ENCODE data around the gene LMNTD1. TPM values are rescaled to one million over a fixed set of nuclear protein-coding genes. Genes with fewer than 3 reads are reported as not detected.

LMNTD1 gene
- total and polyA plus RNA-seq, 9 of the 15 experiments (the other 6 are each of a cell fraction or from before 2014, with no cell fraction given), result not detected

DNA sequence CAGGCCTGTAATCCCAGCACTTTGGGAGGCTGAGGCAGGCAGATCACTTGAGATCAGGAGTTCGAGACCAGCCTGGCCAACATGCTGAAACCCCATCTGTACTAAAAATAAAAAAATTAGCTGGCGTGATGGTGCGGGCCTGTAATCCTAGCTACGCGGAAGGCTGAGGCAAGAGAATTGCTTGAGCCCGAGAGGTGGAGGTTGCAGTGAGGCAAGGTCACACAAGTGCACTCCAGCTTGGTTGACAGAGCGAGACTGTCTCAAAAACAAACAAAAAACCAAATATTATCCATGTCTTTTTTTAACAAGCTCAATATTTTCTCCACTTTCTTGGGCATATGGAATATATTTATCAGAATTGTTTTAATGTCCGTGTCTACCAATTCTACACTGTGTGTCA is 89.6 kb downstream of the LMNTD1 start:
- ChIA-PET POLR2A (no interaction called here), CTCF (ENCODE audit: low intra/inter-chr PET ratio) (no interaction called here)
- H3K9ac ChIP-seq (ENCODE audit: insufficient read depth in 1 of 2, low read depth in 2 of 2, low read length in 2 of 2), result no peak overlapping the region
- H3K9me1 ChIP-seq (ENCODE audit: control insufficient read depth, insufficient read depth, low read length), result no peaks in the 10 kb centered on the region
- H3K27ac ChIP-seq (ENCODE audit: extremely low read depth, low read depth, low read length), result no peak overlapping the region
- H4K20me1 ChIP-seq (replicated peaks; ENCODE audit: control insufficient read depth, insufficient read depth, low read length), result no peaks in the 10 kb centered on the region
- H3K4me1 ChIP-seq (replicated peaks in 1 of 2; ENCODE audit: control insufficient read depth in 2 of 2, insufficient read depth in 2 of 2, low read length in 2 of 2), result no peaks in the 10 kb centered on the region; a peak in 1 of 5 replicates
- H3K4me3 ChIP-seq, result no peak overlapping the region
- 0% methylated on average over 8 of the region's 8 CpGs for WGBS (ENCODE audit: insufficient coverage, low coverage, missing lambda C conversion rate)
- no TSS peak for BruUV-seq (replicated peaks)
- no peak for ATAC-seq
- no peaks in the 10 kb centered on the region for H3K79me2 ChIP-seq (ENCODE audit: control insufficient read depth, insufficient read depth, low read length)
- no peaks in the 10 kb centered on the region for H3K36me3 ChIP-seq (ENCODE audit: control insufficient read depth, insufficient read depth, low read length)
- no peaks in the 10 kb centered on the region for H3K9me3 ChIP-seq (replicated peaks; ENCODE audit: control insufficient read depth, insufficient read depth, low read depth, low read length)
- no peak for FAIRE-seq
- H2AFZ ChIP-seq (ENCODE audit: low read depth, low read length), result no peak overlapping the region
- in situ Hi-C loops (cut with MboI), result no loop called here
- TF ChIP-seq KHSRP (IDR thresholded peaks at IDR 0.05) (no peak), SMARCA5 (IDR thresholded peaks at IDR 0.05) (no peak), ZNF253 (CRISPR knock-in tag; conservative IDR thresholded peaks at IDR 0.05) (no peak), ZNF282 (CRISPR knock-in tag; IDR thresholded peaks at IDR 0.05) (no peak)
- TF ChIP-seq, protein P1, sequence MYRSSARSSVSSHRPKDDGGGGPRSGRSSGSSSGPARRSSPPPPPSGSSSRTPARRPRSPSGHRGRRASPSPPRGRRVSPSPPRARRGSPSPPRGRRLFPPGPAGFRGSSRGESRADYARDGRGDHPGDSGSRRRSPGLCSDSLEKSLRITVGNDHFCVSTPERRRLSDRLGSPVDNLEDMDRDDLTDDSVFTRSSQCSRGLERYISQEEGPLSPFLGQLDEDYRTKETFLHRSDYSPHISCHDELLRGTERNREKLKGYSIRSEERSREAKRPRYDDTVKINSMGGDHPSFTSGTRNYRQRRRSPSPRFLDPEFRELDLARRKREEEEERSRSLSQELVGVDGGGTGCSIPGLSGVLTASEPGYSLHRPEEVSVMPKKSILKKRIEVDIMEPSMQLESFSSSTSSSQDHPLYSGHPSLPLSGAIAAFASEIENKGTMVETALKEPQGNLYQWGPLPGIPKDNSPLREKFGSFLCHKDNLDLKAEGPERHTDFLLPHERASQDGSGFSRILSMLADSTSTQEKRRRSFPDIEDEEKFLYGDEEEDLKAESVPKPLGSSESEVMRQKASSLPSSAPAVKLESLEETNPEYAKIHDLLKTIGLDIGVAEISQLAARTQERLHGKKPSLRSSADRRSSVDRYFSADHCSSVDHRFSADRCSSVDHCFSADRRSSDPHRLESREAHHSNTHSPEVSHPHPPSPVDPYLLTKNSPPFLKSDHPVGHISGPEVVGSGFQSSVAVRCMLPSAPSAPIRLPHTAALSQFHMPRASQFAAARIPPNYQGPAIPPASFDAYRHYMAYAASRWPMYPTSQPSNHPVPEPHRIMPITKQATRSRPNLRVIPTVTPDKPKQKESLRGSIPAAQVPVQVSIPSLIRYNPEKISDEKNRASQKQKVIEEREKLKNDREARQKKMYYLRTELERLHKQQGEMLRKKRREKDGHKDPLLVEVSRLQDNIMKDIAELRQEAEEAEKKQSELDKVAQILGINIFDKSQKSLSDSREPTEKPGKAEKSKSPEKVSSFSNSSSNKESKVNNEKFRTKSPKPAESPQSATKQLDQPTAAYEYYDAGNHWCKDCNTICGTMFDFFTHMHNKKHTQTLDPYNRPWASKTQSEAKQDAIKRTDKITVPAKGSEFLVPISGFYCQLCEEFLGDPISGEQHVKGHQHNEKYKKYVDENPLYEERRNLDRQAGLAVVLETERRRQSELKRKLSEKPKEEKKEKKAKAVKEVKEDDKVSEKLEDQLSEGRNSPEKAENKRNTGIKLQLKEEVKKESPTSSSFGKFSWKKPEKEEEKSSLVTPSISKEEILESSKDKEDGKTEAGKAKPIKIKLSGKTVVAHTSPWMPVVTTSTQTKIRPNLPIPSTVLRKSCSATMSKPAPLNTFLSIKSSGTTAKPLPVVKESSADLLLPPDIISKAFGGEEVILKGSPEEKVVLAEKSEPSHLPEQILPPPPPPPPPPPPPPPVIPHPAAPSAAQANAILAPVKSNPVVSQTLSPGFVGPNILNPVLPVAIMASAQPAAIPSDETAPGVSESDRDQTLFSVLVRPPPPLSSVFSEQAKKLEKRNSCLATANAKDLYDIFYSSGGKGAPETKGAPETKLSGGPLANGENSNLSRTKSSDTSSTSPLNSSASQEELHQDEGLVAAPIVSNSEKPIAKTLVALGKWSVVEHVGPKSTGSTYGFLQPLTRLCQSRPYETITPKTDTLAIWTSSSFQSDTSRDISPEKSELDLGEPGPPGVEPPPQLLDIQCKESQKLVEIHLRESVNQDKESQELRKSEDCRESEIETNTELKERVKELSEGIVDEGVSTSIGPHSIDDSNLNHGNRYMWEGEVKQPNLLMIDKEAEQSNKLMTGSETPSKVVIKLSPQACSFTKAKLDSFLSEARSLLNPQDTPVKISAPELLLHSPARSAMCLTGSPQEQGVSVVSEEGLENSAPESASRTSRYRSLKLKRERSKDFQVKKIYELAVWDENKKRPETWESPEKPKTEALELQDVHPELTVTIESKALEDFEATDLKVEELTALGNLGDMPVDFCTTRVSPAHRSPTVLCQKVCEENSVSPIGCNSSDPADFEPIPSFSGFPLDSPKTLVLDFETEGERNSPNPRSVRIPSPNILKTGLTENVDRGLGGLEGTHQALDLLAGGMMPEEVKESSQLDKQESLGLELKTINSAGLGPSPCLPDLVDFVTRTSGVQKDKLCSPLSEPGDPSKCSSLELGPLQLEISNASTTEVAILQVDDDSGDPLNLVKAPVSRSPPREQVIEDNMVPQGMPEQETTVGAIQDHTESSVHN (IDR thresholded peaks at IDR 0.05; ENCODE audit: borderline replicate concordance in 1 of 2, low read depth in 1 of 2), result no peak
- intact Hi-C loops (cut with micrococcal nuclease), result no loop called here
- H3K27me3 ChIP-seq (ENCODE audit: control insufficient read depth in 2 of 2, insufficient read depth in 2 of 2, low read length in 2 of 2), result no peaks in the 10 kb centered on the region
- DNase-seq (ENCODE audit: extremely low read depth in 1 of 4, low spot score in 3 of 4), result no peak
- no peak overlapping the region for H3K4me2 ChIP-seq (ENCODE audit: insufficient read depth, low read length)

All from K562 (cell line).